ENCODE results near the gene AMBRA1. TPM values are rescaled to one million over a fixed set of nuclear protein-coding genes. Genes with fewer than 3 reads are reported as not detected.

Gene AMBRA1
- total RNA-seq, 3 donors from 2014 or later (not counting 1 experiment from before 2014, with no cell fraction given) = 41.3 to 52.7 (median 46.2) TPM

- ATAC-seq = no peak
- H3K27ac Mint-ChIP-seq = no peak overlapping the region
- H3K27me3 Mint-ChIP-seq (ENCODE audit: low read depth in 2 of 2) = no peaks in the 10 kb centered on the region
These were observed 13.7 kb upstream of the AMBRA1 start for GRCh38 chr11:46607516-46607915.

GRCh38 chr11:46604796-46605195 is 11.0 kb upstream of the AMBRA1 start:
- intact Hi-C loops (cut with micrococcal nuclease) = no loop called here
- Histone ChIP-seq H3K27ac (ENCODE audit: low read length) (no peak overlapping the region), H3K36me3 (ENCODE audit: control insufficient read depth, insufficient read depth, low read length) (peaks cover 6% of the 10 kb centered on the region), H3K4me3 (ENCODE audit: low read length) (no peak overlapping the region), H3K27me3 (ENCODE audit: control insufficient read depth, insufficient read depth, low read length) (no peaks in the 10 kb centered on the region), H3K9me3 (ENCODE audit: control insufficient read depth, insufficient read depth, low read length) (no peaks in the 10 kb centered on the region), H3K4me1 (ENCODE audit: control insufficient read depth, insufficient read depth, low read length) (no peaks in the 10 kb centered on the region)
- Mint-ChIP-seq H3K27ac (no peak overlapping the region), H3K4me3 (no peak overlapping the region), H3K27me3 (ENCODE audit: low read depth in 2 of 2) (no peaks in the 10 kb centered on the region), H3K4me1 (peaks cover 5 to 6% of the 10 kb centered on the region in 2 donors), H3K36me3 (no peaks in the 10 kb centered on the region), H3K9me3 (no peaks in the 10 kb centered on the region)
- no peak for ATAC-seq
- no peak for DNase-seq
- no peak for TF ChIP-seq CTCF (IDR thresholded peaks at IDR 0.05)
- 81% methylated on average over 1 of the region's 1 CpG for WGBS (ENCODE audit: insufficient coverage)

More at GRCh38 chr11:46607516-46607915, 13.7 kb upstream of the AMBRA1 start:
- no peak overlapping the region for H3K4me3 ChIP-seq (ENCODE audit: low read length)
- no peaks in the 10 kb centered on the region for H3K4me1 ChIP-seq (ENCODE audit: control insufficient read depth, insufficient read depth, low read length)
- intact Hi-C loops (cut with micrococcal nuclease) = no loop called here
- H3K4me1 Mint-ChIP-seq = peaks cover 13 to 14% of the 10 kb centered on the region in 2 donors
- no peak for DNase-seq
- peaks cover 6% of the 10 kb centered on the region for H3K36me3 ChIP-seq (ENCODE audit: control insufficient read depth, insufficient read depth, low read length)
- no peaks in the 10 kb centered on the region for H3K9me3 Mint-ChIP-seq
- TF ChIP-seq CTCF (IDR thresholded peaks at IDR 0.05) = no peak
- no peak overlapping the region for H3K27ac ChIP-seq (ENCODE audit: low read length)
- H3K27me3 ChIP-seq (ENCODE audit: control insufficient read depth, insufficient read depth, low read length) = no peaks in the 10 kb centered on the region
- no peaks in the 10 kb centered on the region for H3K36me3 Mint-ChIP-seq
- H3K4me3 Mint-ChIP-seq = no peak overlapping the region
- H3K9me3 ChIP-seq (ENCODE audit: control insufficient read depth, insufficient read depth, low read length) = no peaks in the 10 kb centered on the region
- 93% methylated on average over 1 of the region's 1 CpG for WGBS (ENCODE audit: insufficient coverage)

- H3K27me3 Mint-ChIP-seq (ENCODE audit: low read depth in 2 of 2) = no peaks in the 10 kb centered on the region
- no peak overlapping the region for H3K27ac Mint-ChIP-seq
- TF ChIP-seq CTCF (IDR thresholded peaks at IDR 0.05) = no peak
- no peaks in the 10 kb centered on the region for H3K27me3 ChIP-seq (ENCODE audit: control insufficient read depth, insufficient read depth, low read length)
- peaks cover 6% of the 10 kb centered on the region for H3K36me3 ChIP-seq (ENCODE audit: control insufficient read depth, insufficient read depth, low read length)
- H3K36me3 Mint-ChIP-seq = no peaks in the 10 kb centered on the region
- DNase-seq = no peak
- no peaks in the 10 kb centered on the region for H3K9me3 Mint-ChIP-seq
- no peaks in the 10 kb centered on the region for H3K4me1 ChIP-seq (ENCODE audit: control insufficient read depth, insufficient read depth, low read length)
- H3K9me3 ChIP-seq (ENCODE audit: control insufficient read depth, insufficient read depth, low read length) = no peaks in the 10 kb centered on the region
- ATAC-seq = no peak
- intact Hi-C loops (cut with micrococcal nuclease) = no loop called here
- H3K4me3 Mint-ChIP-seq = no peak overlapping the region
- no peak overlapping the region for H3K27ac ChIP-seq (ENCODE audit: low read length)
- H3K4me3 ChIP-seq (ENCODE audit: low read length) = no peak overlapping the region
- WGBS (ENCODE audit: insufficient coverage) = 87% methylated on average over 15 of the region's 15 CpGs
- H3K4me1 Mint-ChIP-seq = peaks cover 5 to 6% of the 10 kb centered on the region in 2 donors
These were observed 10.0 kb upstream of the AMBRA1 start for GRCh38 chr11:46603704-46604308.

GRCh38 chr11:46601129-46601528 is 7.3 kb upstream of the AMBRA1 start:
- DNase-seq (no peak), ATAC-seq (no peak)
- H3K36me3 ChIP-seq (ENCODE audit: control insufficient read depth, insufficient read depth, low read length) = peaks cover 6% of the 10 kb centered on the region
- H3K4me1 Mint-ChIP-seq = no peaks in the 10 kb centered on the region
- TF ChIP-seq CTCF (IDR thresholded peaks at IDR 0.05) = no peak
- no peaks in the 10 kb centered on the region for H3K9me3 ChIP-seq (ENCODE audit: control insufficient read depth, insufficient read depth, low read length)
- no peaks in the 10 kb centered on the region for H3K9me3 Mint-ChIP-seq
- WGBS (ENCODE audit: insufficient coverage) = no CpG with 5 or more reads among the region's 1 CpG
- H3K4me1 ChIP-seq (ENCODE audit: control insufficient read depth, insufficient read depth, low read length) = no peaks in the 10 kb centered on the region
- H3K27me3 ChIP-seq (ENCODE audit: control insufficient read depth, insufficient read depth, low read length) = no peaks in the 10 kb centered on the region
- intact Hi-C loops (cut with micrococcal nuclease) = no loop called here
- H3K4me3 ChIP-seq (ENCODE audit: low read length) = no peak overlapping the region
- H3K4me3 Mint-ChIP-seq = no peak overlapping the region
- H3K27me3 Mint-ChIP-seq (ENCODE audit: low read depth in 2 of 2) = no peaks in the 10 kb centered on the region
- H3K27ac Mint-ChIP-seq = no peak overlapping the region
- no peak overlapping the region for H3K27ac ChIP-seq (ENCODE audit: low read length)
- no peaks in the 10 kb centered on the region for H3K36me3 Mint-ChIP-seq

Measured in natural killer cell (primary cell).